Mesendoderm (in vitro differentiated cells): ENCODE results near the gene KCNQ1.

Experiments
- DNase-seq: peaks from one replicate; pipeline ENCODE4 v3.0.0; 2013
- H2AK5ac ChIP-seq: 2 replicates; pipeline ENCODE4 v1.6.1; 2013; ENCODE audit warnings: low read length, inconsistent platforms
- H2BK120ac ChIP-seq: 2 replicates; pipeline ENCODE4 v1.6.1; 2013; ENCODE audit warnings: low read depth, mild to moderate bottlenecking, low read length, moderate library complexity, mixed read lengths
- H2BK15ac ChIP-seq: replicated peaks from 2 replicates; pipeline ENCODE4 v1.6.1; 2013; ENCODE audit warnings: low read depth, mild to moderate bottlenecking, moderate library complexity
- H2BK5ac ChIP-seq: 2 replicates; pipeline ENCODE4 v1.6.1; 2013; ENCODE audit warnings: low read length, inconsistent platforms
- H3K18ac ChIP-seq: 2 replicates; pipeline ENCODE4 v1.6.1; 2013; ENCODE audit warnings: mild to moderate bottlenecking, low read length, mixed read lengths
- H3K23ac ChIP-seq: one replicate; pipeline ENCODE4 v1.6.1; 2013; ENCODE audit warnings: low read length
- H3K27ac ChIP-seq: 2 replicates; pipeline ENCODE4 v1.5.1; 2013; ENCODE audit warnings: low read depth, mild to moderate bottlenecking, inconsistent platforms, low read length, moderate library complexity
- H3K27me3 ChIP-seq: 2 replicates; pipeline ENCODE4 v1.6.1; 2013; ENCODE audit warnings: low read length, control low read depth, mild to moderate bottlenecking, inconsistent platforms; ENCODE audit not compliant: insufficient read depth, poor library complexity
- H3K36me3 ChIP-seq: 2 replicates; pipeline ENCODE4 v1.6.1; 2013; ENCODE audit warnings: low read length, inconsistent platforms; ENCODE audit not compliant: control insufficient read depth, insufficient read depth
- H3K4ac ChIP-seq: one replicate; pipeline ENCODE4 v1.6.1; 2013; ENCODE audit warnings: low read depth, mild to moderate bottlenecking, low read length, moderate library complexity
- H3K4me1 ChIP-seq: 2 replicates; pipeline ENCODE4 v1.6.1; 2013; ENCODE audit warnings: low read depth, low read length, inconsistent platforms; ENCODE audit not compliant: control insufficient read depth
- H3K4me2 ChIP-seq: 2 replicates; pipeline ENCODE4 v1.6.1; 2013; ENCODE audit warnings: low read length
- H3K4me3 ChIP-seq: 2 replicates; pipeline ENCODE4 v1.5.1; 2013; ENCODE audit warnings: mild to moderate bottlenecking, low read length
- H3K56ac ChIP-seq: one replicate; pipeline ENCODE4 v1.6.1; 2013; ENCODE audit warnings: low read length
- H3K79me1 ChIP-seq: 2 replicates; pipeline ENCODE4 v1.6.1; 2013; ENCODE audit warnings: low read length, inconsistent platforms
- H3K79me2 ChIP-seq: 2 replicates; pipeline ENCODE4 v1.6.1; 2013; ENCODE audit warnings: mild to moderate bottlenecking, low read length; ENCODE audit not compliant: control insufficient read depth, insufficient read depth
- H3K9ac ChIP-seq: 2 replicates; pipeline ENCODE4 v1.6.1; 2013; ENCODE audit warnings: low read length, inconsistent platforms
- H4K5ac ChIP-seq: one replicate; pipeline ENCODE4 v1.6.1; 2013; ENCODE audit warnings: low read length
- H4K8ac ChIP-seq: one replicate; pipeline ENCODE4 v1.6.1; 2013; ENCODE audit warnings: low read depth, mild to moderate bottlenecking, control low read depth, low read length, moderate library complexity
- WGBS: extraction: QIAGEN DNeasy Blood & Tissue Kit; methylation state at CpG from one replicate; pipeline ENCODE4 v1.1.7; 2013; ENCODE audit warnings: low lambda C conversion rate, missing lambda C conversion rate; ENCODE audit not compliant: insufficient coverage; ENCODE audit errors: extremely low coverage; 5-methylcytosine and 5-hydroxymethylcytosine counted together

Gene KCNQ1

DNA sequence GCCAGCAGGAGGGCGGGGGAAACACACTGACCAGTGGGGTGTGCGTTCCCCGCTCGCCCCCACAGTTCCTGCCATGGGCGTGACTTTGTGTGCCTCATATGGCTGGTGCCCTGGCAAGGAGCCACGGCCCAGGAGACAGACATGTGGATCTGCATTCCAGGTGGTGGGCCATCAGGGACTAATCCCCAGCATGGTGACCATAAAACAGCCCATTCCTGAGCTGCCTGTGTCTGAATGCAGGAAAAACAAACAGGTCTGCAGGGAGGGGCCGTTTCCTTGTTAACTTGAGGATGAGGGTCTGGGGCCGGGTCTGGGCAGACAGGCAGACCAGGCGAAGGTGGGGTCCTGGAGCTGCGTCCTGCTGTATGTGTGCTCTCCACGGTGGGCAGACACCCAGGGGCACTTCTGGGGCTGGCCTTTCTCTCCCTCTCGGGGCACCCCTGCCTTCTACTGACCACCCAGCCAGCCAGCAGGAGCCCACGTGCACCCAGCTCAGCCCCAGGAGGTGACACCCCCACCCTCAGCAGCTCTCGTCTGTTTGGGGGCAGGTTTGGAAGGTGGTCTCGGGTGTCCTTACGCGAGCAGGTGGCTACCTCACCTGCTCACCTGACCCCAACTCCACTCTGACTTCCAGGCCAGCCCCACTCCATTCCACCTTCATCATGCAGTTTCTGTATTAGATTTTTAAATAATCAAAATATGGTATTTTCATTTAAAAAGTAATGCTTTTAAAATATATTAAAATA, 134.7 kb downstream of the KCNQ1 start:
- Histone ChIP-seq H3K36me3 (no peaks in the 10 kb centered on the region), H3K27ac (no peak overlapping the region), H3K9ac (no peak overlapping the region), H2BK5ac (no peak overlapping the region), H2AK5ac (no peak overlapping the region), H2BK15ac (no peak overlapping the region), H3K23ac (no peak overlapping the region), H3K4me3 (no peak overlapping the region), H4K5ac (no peak overlapping the region), H3K4ac (no peak overlapping the region), H3K56ac (peak overlapping the region; percentile 15), H3K4me2 (no peak overlapping the region), H4K8ac (no peak overlapping the region), H3K27me3 (no peaks in the 10 kb centered on the region), H3K79me1 (no peaks in the 10 kb centered on the region), H3K18ac (no peak overlapping the region), H3K4me1 (no peaks in the 10 kb centered on the region), H2BK120ac (no peak overlapping the region), H3K79me2 (no peaks in the 10 kb centered on the region)
- no CpG with 5 or more reads among the region's 17 CpGs for WGBS
- DNase-seq = peak; percentile 67

DNA sequence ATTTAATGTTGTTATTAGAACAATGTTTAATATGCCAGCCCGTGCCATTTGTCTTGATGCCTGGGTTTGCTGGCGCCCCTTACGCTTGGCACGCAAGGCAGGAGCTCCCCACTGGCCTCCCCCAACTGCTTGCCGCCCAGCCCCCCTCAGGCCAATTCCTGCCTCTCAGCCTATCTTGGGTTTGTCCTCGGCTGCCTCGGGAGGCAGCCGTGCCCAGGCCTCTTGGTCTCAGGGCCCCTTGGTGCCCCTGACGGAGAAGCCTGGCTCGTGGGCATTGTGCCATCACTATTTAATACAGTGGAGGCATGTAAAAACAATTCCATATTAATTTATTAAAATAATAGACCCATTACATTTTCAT, 135.2 kb downstream of the KCNQ1 start:
- DNase-seq = no peak
- no peak overlapping the region for H3K4me2 ChIP-seq
- WGBS = no CpG with 5 or more reads among the region's 10 CpGs

DNA sequence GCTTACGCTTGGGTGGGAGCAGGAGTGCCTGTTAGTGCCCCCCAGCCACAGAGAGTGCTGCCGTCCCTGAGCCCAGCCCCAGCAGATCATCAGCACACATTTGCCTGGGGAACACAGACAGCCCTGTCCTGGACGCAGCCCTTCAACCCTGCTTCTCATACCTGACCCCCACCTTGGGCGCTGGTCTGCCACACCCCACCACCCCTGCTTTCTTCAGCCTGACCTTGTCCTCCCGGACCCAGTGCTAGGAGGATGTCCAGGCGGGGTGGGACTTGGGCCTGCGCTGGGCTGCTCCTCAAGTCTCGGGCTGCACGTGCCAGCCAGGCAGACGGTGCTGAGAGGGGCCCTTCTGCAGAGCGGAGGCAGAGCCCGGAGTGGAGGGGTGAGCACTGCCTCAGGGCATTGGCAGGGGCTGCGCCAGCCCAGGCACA, 135.8 kb downstream of the KCNQ1 start:
- no peaks in the 10 kb centered on the region for H3K4me1 ChIP-seq
- H3K56ac ChIP-seq = no peak overlapping the region
- H2AK5ac ChIP-seq = no peak overlapping the region
- no peak overlapping the region for H3K23ac ChIP-seq
- no peak overlapping the region for H3K18ac ChIP-seq
- H2BK15ac ChIP-seq = no peak overlapping the region
- no peak overlapping the region for H4K8ac ChIP-seq
- no peak overlapping the region for H2BK5ac ChIP-seq
- H3K27me3 ChIP-seq = no peaks in the 10 kb centered on the region
- DNase-seq = no peak
- no peak overlapping the region for H3K4me3 ChIP-seq
- no peak overlapping the region for H3K27ac ChIP-seq
- H3K79me2 ChIP-seq = no peaks in the 10 kb centered on the region
- no peak overlapping the region for H4K5ac ChIP-seq
- no peaks in the 10 kb centered on the region for H3K79me1 ChIP-seq
- H3K4me2 ChIP-seq = no peak overlapping the region
- no peak overlapping the region for H3K9ac ChIP-seq
- no peak overlapping the region for H3K4ac ChIP-seq
- H2BK120ac ChIP-seq = no peak overlapping the region
- no CpG with 5 or more reads among the region's 13 CpGs for WGBS
- H3K36me3 ChIP-seq = no peaks in the 10 kb centered on the region

More for the DNA sequence above, 135.2 kb downstream of the KCNQ1 start:
- Histone ChIP-seq H2BK120ac (no peak overlapping the region), H3K4ac (no peak overlapping the region), H4K5ac (no peak overlapping the region), H3K4me3 (no peak overlapping the region), H4K8ac (no peak overlapping the region), H3K79me2 (no peaks in the 10 kb centered on the region), H2BK15ac (no peak overlapping the region), H2AK5ac (no peak overlapping the region), H3K56ac (no peak overlapping the region), H3K36me3 (no peaks in the 10 kb centered on the region), H3K79me1 (no peaks in the 10 kb centered on the region), H3K18ac (no peak overlapping the region), H2BK5ac (no peak overlapping the region), H3K9ac (no peak overlapping the region), H3K23ac (no peak overlapping the region), H3K27me3 (no peaks in the 10 kb centered on the region), H3K27ac (no peak overlapping the region), H3K4me1 (no peaks in the 10 kb centered on the region)

DNA sequence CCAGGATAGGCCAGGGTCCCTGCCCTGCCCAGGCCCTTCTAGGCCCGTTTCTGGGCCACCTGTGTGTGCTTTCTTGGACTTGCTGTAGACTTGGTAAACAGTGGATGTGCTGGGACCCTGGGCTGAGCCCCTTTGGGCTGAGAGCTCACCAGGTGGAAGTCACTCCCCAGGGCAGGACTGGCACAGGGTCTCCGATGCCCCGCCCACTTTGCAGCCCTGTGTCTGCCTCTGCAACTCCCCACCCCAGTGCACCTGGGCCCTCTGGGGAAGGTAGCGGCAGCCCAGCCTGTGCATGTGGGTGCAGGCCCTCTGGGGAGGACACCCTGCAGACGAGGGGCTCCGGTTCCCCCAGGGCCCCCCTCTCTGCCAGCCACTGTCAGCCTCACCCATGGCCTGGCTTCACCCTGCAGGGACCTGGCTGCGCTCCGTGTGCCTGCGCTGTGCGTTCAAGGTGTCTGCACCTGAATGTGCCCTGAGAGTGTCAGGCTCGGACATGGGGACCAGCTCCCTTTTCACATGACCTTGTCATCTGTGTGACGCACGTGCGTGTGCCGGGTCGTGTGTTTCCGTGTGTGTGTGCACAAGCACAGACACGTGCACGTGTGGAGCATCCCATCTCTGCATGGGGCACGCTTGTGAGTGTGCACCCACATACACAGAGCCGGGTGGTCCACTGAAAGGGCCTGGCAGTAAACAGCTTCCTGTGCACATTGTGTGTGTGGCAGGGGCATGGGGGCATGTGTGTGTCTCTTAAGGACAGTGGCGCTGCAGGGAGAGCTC, 136.5 kb downstream of the KCNQ1 start:
- Histone ChIP-seq H3K18ac (no peak overlapping the region), H4K5ac (no peak overlapping the region), H3K23ac (no peak overlapping the region), H3K4me1 (no peaks in the 10 kb centered on the region), H3K4me2 (no peak overlapping the region), H2BK120ac (no peak overlapping the region), H4K8ac (no peak overlapping the region), H2BK15ac (no peak overlapping the region), H3K4ac (no peak overlapping the region), H3K79me1 (no peaks in the 10 kb centered on the region), H3K9ac (no peak overlapping the region), H2AK5ac (no peak overlapping the region), H3K79me2 (no peaks in the 10 kb centered on the region), H3K4me3 (no peak overlapping the region), H3K27ac (no peak overlapping the region), H2BK5ac (no peak overlapping the region), H3K36me3 (no peaks in the 10 kb centered on the region), H3K56ac (no peak overlapping the region), H3K27me3 (no peaks in the 10 kb centered on the region)
- no peak for DNase-seq
- whole genome bisulfite sequencing = no CpG with 5 or more reads among the region's 22 CpGs

DNA sequence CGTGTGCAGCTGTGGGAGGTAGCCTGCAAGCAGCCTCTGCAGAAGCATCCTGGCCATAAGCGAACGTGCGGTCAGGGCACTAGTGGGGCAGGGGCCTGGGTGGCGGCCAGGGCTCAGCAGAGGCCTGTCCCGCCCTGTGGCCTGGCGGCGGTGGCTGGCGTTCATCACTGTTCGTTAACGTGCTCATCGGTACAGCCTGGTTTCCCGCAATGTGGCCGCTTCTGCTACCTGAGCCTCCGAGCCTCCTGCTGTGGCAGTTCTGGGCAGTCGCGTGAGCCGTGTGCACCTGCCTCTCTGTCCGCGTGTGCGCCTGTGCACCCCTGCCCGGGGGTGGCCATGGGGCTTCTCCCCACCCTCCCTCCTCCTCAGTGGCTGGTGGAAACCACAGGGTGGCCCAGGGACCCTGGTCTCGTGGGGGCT, 137.1 kb downstream of the KCNQ1 start:
- H2BK15ac ChIP-seq = no peak overlapping the region
- no peak for DNase-seq

More for the DNA sequence above, 137.1 kb downstream of the KCNQ1 start:
- Histone ChIP-seq H3K36me3 (no peaks in the 10 kb centered on the region), H4K8ac (no peak overlapping the region), H3K27me3 (no peaks in the 10 kb centered on the region), H3K56ac (no peak overlapping the region), H3K18ac (no peak overlapping the region), H4K5ac (no peak overlapping the region), H2BK5ac (no peak overlapping the region), H2AK5ac (no peak overlapping the region), H3K27ac (no peak overlapping the region), H3K9ac (no peak overlapping the region), H3K4ac (no peak overlapping the region), H2BK120ac (no peak overlapping the region), H3K4me2 (no peak overlapping the region), H3K23ac (no peak overlapping the region), H3K79me1 (no peaks in the 10 kb centered on the region), H3K79me2 (no peaks in the 10 kb centered on the region), H3K4me3 (no peak overlapping the region), H3K4me1 (no peaks in the 10 kb centered on the region)
- WGBS = no CpG with 5 or more reads among the region's 23 CpGs
